Effector memory CD8-positive, alpha-beta T cell (primary cell): ENCODE results near the gene TP63.
"Not testable (repeated sequence)": the region's sequence is repeated elsewhere in the genome, so short reads cannot be mapped to it uniquely, and the experiment has no call there.

ENCODE experiments used
- ATAC-seq: fragments of 150-1000 bp; cut with Tn5 transposase; replicated peaks from 2 replicates; pipeline ENCODE4 v1.10.0; 2021; ENCODE audit warnings: mild to moderate bottlenecking, moderate library complexity
- DNase-seq, 3 experiments: peaks; one replicate each; pipeline ENCODE4 v3.0.0; 2021
- H3K27ac Mint-ChIP-seq, 2 donors: one replicate each; pipeline ENCODE4 v1.8.0; 2022; ENCODE audit warnings: mild to moderate bottlenecking in 2 of 2, mixed read lengths in 2 of 2, moderate library complexity in 2 of 2
- H3K27me3 Mint-ChIP-seq, 2 donors: one replicate each; pipeline ENCODE4 v1.8.0; 2022; ENCODE audit warnings: mixed read lengths in 2 of 2
- H3K36me3 Mint-ChIP-seq: one replicate; pipeline ENCODE4 v1.8.0; 2022; ENCODE audit warnings: mild to moderate bottlenecking, moderate library complexity, mixed read lengths; ENCODE audit not compliant: insufficient read depth
- H3K4me1 Mint-ChIP-seq, 2 donors: one replicate each; pipeline ENCODE4 v1.8.0; 2022; ENCODE audit warnings: low read depth in 2 of 2, mixed read lengths in 2 of 2
- H3K4me3 Mint-ChIP-seq, 2 donors: one replicate each; pipeline ENCODE4 v1.8.0; 2022; ENCODE audit warnings: mild to moderate bottlenecking in 2 of 2, mixed read lengths in 2 of 2, moderate library complexity in 2 of 2
- H3K9me3 Mint-ChIP-seq, 2 donors: one replicate each; pipeline ENCODE4 v1.8.0; 2022; ENCODE audit warnings: mixed read lengths in 2 of 2

Gene TP63

DNA sequence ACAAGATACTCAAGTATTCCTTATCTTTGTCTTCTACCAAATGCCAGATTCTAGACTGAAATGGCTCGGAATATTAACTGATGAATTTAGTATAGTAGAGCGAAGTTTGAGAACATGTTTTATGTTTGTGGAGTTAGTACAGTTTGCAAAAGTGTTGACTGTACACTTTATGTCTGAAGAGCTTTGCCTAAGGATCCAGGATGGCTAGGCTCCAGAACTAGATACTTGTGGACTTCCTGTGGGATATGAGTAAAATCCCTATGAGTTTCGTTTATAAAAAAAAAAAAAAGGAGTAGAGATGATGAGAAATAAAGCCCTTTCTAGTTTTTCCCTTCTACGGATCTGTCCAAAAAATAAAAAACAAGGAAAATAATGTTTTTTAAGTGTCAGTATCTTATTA is 96.7 kb downstream of the TP63 start:
- no peak overlapping the region for H3K4me3 Mint-ChIP-seq
- no peaks in the 10 kb centered on the region for H3K9me3 Mint-ChIP-seq
- ATAC-seq = no peak
- no peak overlapping the region for H3K27ac Mint-ChIP-seq
- no peaks in the 10 kb centered on the region for H3K36me3 Mint-ChIP-seq
- no peaks in the 10 kb centered on the region for H3K27me3 Mint-ChIP-seq
- no peak for DNase-seq
- H3K4me1 Mint-ChIP-seq = no peaks in the 10 kb centered on the region

DNA sequence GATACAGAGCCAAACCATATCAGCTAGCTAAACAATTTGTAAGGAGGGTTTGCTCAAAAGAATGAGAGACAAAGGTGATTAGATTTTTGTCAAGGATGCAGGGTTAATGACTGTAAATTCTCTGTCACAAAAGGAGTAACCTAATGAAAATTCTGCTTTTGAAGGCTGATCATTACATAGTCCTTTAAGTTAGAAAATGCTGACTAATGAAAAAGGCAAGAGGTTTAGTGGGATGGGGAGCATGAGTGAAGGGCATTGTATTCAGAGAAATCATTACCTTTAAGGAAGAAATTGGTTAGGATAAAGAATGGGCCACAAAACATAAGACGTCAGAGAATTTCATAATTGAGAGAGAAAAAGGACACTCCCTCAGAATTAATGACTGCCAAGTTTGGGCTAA is 97.7 kb downstream of the TP63 start:
- no peak overlapping the region for H3K4me3 Mint-ChIP-seq
- no peaks in the 10 kb centered on the region for H3K27me3 Mint-ChIP-seq
- no peak for DNase-seq
- H3K9me3 Mint-ChIP-seq = no peaks in the 10 kb centered on the region
- no peak overlapping the region for H3K27ac Mint-ChIP-seq
- H3K36me3 Mint-ChIP-seq = no peaks in the 10 kb centered on the region
- no peaks in the 10 kb centered on the region for H3K4me1 Mint-ChIP-seq
- no peak for ATAC-seq

DNA sequence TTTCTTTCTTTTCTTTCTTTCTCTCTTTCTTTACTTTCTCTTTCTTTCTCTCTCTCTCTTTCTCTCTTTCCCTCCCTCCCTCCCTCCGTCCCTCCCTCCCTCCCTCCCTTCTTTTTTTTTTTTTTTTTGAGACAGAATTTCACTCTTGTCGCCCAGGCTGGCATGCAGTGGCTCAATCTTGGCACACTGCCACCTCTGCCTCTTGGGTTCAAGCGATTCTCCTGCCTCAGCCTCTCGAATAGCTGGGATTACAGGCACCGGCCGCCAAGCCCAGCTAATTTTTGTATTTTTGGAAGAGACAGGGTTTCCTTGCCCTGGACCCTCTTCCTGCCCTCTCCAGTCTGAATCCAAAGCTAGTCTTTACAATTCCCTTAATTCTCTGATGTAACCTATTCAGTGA is 102.9 kb downstream of the TP63 start:
- no peaks in the 10 kb centered on the region for H3K36me3 Mint-ChIP-seq
- H3K9me3 Mint-ChIP-seq = no peaks in the 10 kb centered on the region
- ATAC-seq = no peak
- H3K4me1 Mint-ChIP-seq = peaks cover 0 to 1% of the 10 kb centered on the region in 2 donors
- no peak overlapping the region for H3K4me3 Mint-ChIP-seq
- peaks cover 0 to 20% of the 10 kb centered on the region in 2 donors for H3K27me3 Mint-ChIP-seq
- no peak overlapping the region for H3K27ac Mint-ChIP-seq
- no peak for DNase-seq

DNA sequence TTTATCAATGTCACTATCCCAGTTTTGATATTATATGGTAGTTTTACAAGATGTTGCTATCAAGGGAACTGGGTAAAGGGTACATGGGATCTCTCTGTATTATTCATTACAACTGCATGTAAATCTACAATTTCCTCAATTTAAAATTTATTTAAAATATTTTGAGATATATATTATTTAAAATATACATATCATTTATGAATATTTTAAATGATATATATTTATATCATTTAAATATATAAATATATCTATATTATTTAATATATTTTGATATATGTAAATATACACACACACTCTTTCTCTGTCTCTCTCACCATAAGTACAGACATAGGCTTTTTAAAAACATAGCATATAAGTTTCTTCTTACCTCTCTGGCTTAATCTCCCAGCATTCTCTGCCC is 104.7 kb downstream of the TP63 start:
- no peak overlapping the region for H3K4me3 Mint-ChIP-seq
- no peak for ATAC-seq
- H3K4me1 Mint-ChIP-seq = peaks cover 0 to 1% of the 10 kb centered on the region in 2 donors
- no peak for DNase-seq
- no peak overlapping the region for H3K27ac Mint-ChIP-seq
- peaks cover 0 to 20% of the 10 kb centered on the region in 2 donors for H3K27me3 Mint-ChIP-seq
- H3K36me3 Mint-ChIP-seq = no peaks in the 10 kb centered on the region
- H3K9me3 Mint-ChIP-seq = no peaks in the 10 kb centered on the region

DNA sequence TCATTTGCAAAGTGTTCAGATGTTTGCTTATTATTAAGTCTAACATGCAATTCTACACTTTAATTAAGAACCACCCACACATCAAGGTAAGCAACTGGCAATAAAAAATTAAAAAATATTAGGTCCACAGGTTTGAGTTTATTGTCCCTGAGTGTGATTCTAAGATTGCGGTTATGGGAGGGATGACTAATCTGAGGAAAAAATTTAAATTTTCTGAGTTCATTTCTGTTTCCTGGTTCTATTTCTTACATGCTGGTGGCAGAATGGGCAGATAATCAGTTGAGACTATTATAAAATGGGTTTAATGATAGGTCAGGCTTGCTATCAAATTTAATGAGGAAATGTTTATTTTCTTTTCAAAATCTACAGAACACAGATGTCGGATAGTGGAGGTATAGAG is 105.9 kb downstream of the TP63 start:
- no peak for DNase-seq
- Mint-ChIP-seq H3K4me3 (no peak overlapping the region), H3K36me3 (no peaks in the 10 kb centered on the region), H3K4me1 (peaks cover 0 to 1% of the 10 kb centered on the region in 2 donors), H3K9me3 (no peaks in the 10 kb centered on the region), H3K27me3 (peaks cover 0 to 20% of the 10 kb centered on the region in 2 donors), H3K27ac (no peak overlapping the region)
- no peak for ATAC-seq

- no peak overlapping the region for H3K4me3 Mint-ChIP-seq
- H3K27ac Mint-ChIP-seq = no peak overlapping the region
- H3K36me3 Mint-ChIP-seq = no peaks in the 10 kb centered on the region
- peaks cover 0 to 1% of the 10 kb centered on the region in 2 donors for H3K4me1 Mint-ChIP-seq
- H3K27me3 Mint-ChIP-seq = peaks cover 0 to 20% of the 10 kb centered on the region in 2 donors
- no peak for ATAC-seq
- no peaks in the 10 kb centered on the region for H3K9me3 Mint-ChIP-seq
- no peak for DNase-seq
These were observed 106.4 kb downstream of the TP63 start for GRCh38 chr3:189737619-189738018.

- peaks cover 0 to 17% of the 10 kb centered on the region in 2 donors for H3K27me3 Mint-ChIP-seq
- no peak overlapping the region for H3K4me3 Mint-ChIP-seq
- H3K4me1 Mint-ChIP-seq = peaks cover 0 to 1% of the 10 kb centered on the region in 2 donors
- ATAC-seq (no peak), DNase-seq (no peak)
- no peaks in the 10 kb centered on the region for H3K36me3 Mint-ChIP-seq
- H3K27ac Mint-ChIP-seq = no peak overlapping the region
- H3K9me3 Mint-ChIP-seq = no peaks in the 10 kb centered on the region
These were observed 108.2 kb downstream of the TP63 start for GRCh38 chr3:189739378-189739777.

DNA sequence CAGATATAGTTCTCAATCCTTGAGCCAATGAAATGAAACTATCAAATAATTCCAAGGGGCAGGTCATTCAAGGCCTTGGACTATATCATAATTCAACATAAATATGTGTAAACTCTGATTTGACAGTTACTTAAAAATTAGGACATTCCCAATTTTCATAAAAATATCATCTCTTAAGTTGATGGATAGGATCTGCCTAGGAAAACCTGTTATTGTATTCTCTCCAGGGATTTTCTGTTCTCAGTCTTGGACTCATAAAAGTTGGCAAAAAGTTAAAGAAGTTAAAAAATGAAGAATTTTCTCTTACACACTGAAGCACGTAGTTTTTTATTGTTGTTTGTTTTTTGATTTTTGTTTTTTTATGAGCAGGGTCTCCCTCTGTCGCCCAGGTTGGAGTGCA is 109.0 kb downstream of the TP63 start:
- DNase-seq = no peak
- no peak overlapping the region for H3K4me3 Mint-ChIP-seq
- peaks cover 0 to 10% of the 10 kb centered on the region in 2 donors for H3K27me3 Mint-ChIP-seq
- H3K9me3 Mint-ChIP-seq = peaks cover 0 to 5% of the 10 kb centered on the region in 2 donors
- no peaks in the 10 kb centered on the region for H3K36me3 Mint-ChIP-seq
- H3K27ac Mint-ChIP-seq = no peak overlapping the region
- peaks cover 0 to 5% of the 10 kb centered on the region in 2 donors for H3K4me1 Mint-ChIP-seq
- ATAC-seq = no peak

GRCh38 chr3:189744235-189744634 is 113.0 kb downstream of the TP63 start:
- no peaks in the 10 kb centered on the region for H3K36me3 Mint-ChIP-seq
- H3K4me1 Mint-ChIP-seq = peaks cover 0 to 3% of the 10 kb centered on the region in 2 donors

GRCh38 chr3:189745622-189746021 is 114.4 kb downstream of the TP63 start:
- H3K4me3 Mint-ChIP-seq = no peak overlapping the region
- no peak overlapping the region for H3K27ac Mint-ChIP-seq
- H3K27me3 Mint-ChIP-seq = no peaks in the 10 kb centered on the region
- ATAC-seq (no peak), DNase-seq (no peak)
- peaks cover 0 to 5% of the 10 kb centered on the region in 2 donors for H3K9me3 Mint-ChIP-seq
- no peaks in the 10 kb centered on the region for H3K36me3 Mint-ChIP-seq
- peaks cover 0 to 3% of the 10 kb centered on the region in 2 donors for H3K4me1 Mint-ChIP-seq

More at GRCh38 chr3:189744235-189744634, 113.0 kb downstream of the TP63 start:
- Mint-ChIP-seq H3K27me3 (no peaks in the 10 kb centered on the region), H3K4me3 (no peak overlapping the region), H3K9me3 (peaks cover 0 to 5% of the 10 kb centered on the region in 2 donors), H3K27ac (no peak overlapping the region)
- ATAC-seq = no peak
- no peak for DNase-seq

DNA sequence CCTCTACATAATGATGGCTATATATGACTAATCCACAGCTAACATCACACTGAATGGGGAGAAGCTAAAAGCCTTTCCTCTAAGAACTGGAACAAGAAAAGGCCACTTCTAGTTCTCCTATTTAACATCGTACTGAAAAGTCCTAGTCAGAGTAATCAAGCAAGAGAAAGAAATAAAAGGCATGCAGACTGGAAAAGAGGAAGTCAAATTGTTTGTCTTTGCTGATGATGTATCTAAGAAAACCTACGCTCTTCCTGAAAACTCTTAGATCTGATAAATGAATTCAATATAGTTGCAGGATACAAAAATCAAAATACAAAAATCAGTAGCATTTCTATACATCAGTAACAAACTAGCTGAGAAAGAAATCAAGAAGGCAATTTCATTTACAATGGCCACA is 116.9 kb downstream of the TP63 start:
- no peaks in the 10 kb centered on the region for H3K36me3 Mint-ChIP-seq
- no peak for ATAC-seq

GRCh38 chr3:189750972-189751371 is 119.8 kb downstream of the TP63 start:
- not testable (repeated sequence) for ATAC-seq, H3K27me3 Mint-ChIP-seq, DNase-seq, H3K9me3 Mint-ChIP-seq, H3K36me3 Mint-ChIP-seq, H3K27ac Mint-ChIP-seq, H3K4me3 Mint-ChIP-seq, H3K4me1 Mint-ChIP-seq

More for the DNA sequence above, 116.9 kb downstream of the TP63 start:
- H3K4me3 Mint-ChIP-seq = no peak overlapping the region
- no peaks in the 10 kb centered on the region for H3K27me3 Mint-ChIP-seq
- H3K4me1 Mint-ChIP-seq = peaks cover 0 to 3% of the 10 kb centered on the region in 2 donors
- H3K27ac Mint-ChIP-seq = no peak overlapping the region
- H3K9me3 Mint-ChIP-seq = peaks cover 0 to 5% of the 10 kb centered on the region in 2 donors
- no peak for DNase-seq

GRCh38 chr3:189754356-189754755 is 123.2 kb downstream of the TP63 start:
- no peak overlapping the region for H3K27ac Mint-ChIP-seq
- H3K4me1 Mint-ChIP-seq = no peaks in the 10 kb centered on the region
- no peak for DNase-seq

GRCh38 chr3:189756582-189757078 is 125.4 kb downstream of the TP63 start:
- ATAC-seq (no peak), DNase-seq (no peak)
- Mint-ChIP-seq H3K4me1 (no peaks in the 10 kb centered on the region), H3K27me3 (no peaks in the 10 kb centered on the region), H3K27ac (no peak overlapping the region), H3K9me3 (no peaks in the 10 kb centered on the region), H3K36me3 (no peaks in the 10 kb centered on the region), H3K4me3 (no peak overlapping the region)

More at GRCh38 chr3:189754356-189754755, 123.2 kb downstream of the TP63 start:
- no peaks in the 10 kb centered on the region for H3K9me3 Mint-ChIP-seq
- no peaks in the 10 kb centered on the region for H3K36me3 Mint-ChIP-seq
- H3K27me3 Mint-ChIP-seq = no peaks in the 10 kb centered on the region
- ATAC-seq = no peak
- no peak overlapping the region for H3K4me3 Mint-ChIP-seq

DNA sequence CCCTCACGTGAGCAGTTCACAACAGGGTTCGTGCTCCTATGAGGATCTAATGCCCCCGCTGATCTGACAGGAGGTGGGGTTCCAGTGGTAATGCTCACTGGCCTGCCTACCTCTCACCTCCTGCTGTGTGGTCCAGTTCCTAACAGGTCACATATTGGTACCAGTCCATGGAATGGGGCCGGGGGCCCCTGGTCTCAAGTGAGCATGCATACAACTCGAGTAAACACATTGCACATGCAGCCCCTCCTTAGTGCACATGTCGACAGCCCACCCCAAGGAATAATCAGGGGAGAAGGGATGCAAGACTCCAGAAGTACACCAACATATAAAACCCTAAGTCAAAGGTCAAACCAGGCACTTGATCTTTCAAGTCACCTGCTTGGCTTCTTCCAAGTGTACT is 127.0 kb downstream of the TP63 start:
- no peaks in the 10 kb centered on the region for H3K36me3 Mint-ChIP-seq
- ATAC-seq (no peak), DNase-seq (no peak)
- no peaks in the 10 kb centered on the region for H3K27me3 Mint-ChIP-seq
- no peaks in the 10 kb centered on the region for H3K4me1 Mint-ChIP-seq
- no peak overlapping the region for H3K4me3 Mint-ChIP-seq
- H3K9me3 Mint-ChIP-seq = no peaks in the 10 kb centered on the region
- H3K27ac Mint-ChIP-seq = no peak overlapping the region
